ENCODE measurements around the gene CCDC149. TPM values are rescaled to one million over a fixed set of nuclear protein-coding genes. Genes with fewer than 3 reads are reported as not detected.

The CCDC149 gene
- total RNA-seq, 1 experiment from 2014 or later: 5.3 TPM

DNA sequence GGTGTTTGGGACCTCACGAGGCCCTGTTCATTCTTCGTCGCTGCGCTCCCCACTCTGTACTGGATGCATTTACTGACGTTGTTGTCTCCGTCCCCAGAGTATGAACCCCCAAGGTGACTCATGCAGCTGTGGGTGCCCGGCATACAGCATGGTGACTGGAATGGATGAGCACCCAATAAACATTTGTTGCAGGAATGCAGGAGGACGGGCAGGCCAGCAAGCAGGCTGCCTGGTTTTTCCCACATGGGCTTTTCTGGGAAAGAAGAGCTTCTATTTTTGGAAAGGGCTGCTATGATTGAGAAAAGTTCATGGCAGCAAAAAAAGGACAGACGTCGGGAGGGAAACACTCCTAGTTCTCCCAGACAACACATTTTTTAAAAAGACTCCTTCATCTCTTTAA lies 118.4 kb downstream of the CCDC149 start:
- CTCF ChIA-PET: interaction anchor here (1.3 to 1.4 kb wide), 2 partner anchors 9 to 306 kb away, joined by 3 to 4 read pairs; no protein-coding TSS in a partner anchor
- TF ChIP-seq FOSL1 (IDR thresholded peaks at IDR 0.05; ENCODE audit: low read depth) (no peak), ELF1 (IDR thresholded peaks at IDR 0.05; ENCODE audit: borderline replicate concordance, low read depth) (no peak), TCF7L2 (IDR thresholded peaks at IDR 0.05; ENCODE audit: borderline replicate concordance, extremely low read depth, insufficient read depth, insufficient read length) (no peak), ZNF274 (IDR thresholded peaks at IDR 0.05; ENCODE audit: low read depth, low read length) (no peak), YY1 (IDR thresholded peaks at IDR 0.05; ENCODE audit: extremely low read depth, insufficient replicate concordance, low read depth, low read length) (no peak), CEBPB (IDR thresholded peaks at IDR 0.05; ENCODE audit: low read depth) (no peak), ZFX (IDR thresholded peaks at IDR 0.05) (no peak), SIN3A (IDR thresholded peaks at IDR 0.05; ENCODE audit: low read depth) (no peak), POLR2A (IDR thresholded peaks at IDR 0.05; ENCODE audit: borderline replicate concordance, extremely low read depth, insufficient read depth, insufficient read length) (no peak), SP1 (IDR thresholded peaks at IDR 0.05; ENCODE audit: low read depth) (no peak), RAD21 (IDR thresholded peaks at IDR 0.05; ENCODE audit: low read depth) (no peak), SRF (IDR thresholded peaks at IDR 0.05; ENCODE audit: low read depth) (no peak), POLR2AphosphoS5 (IDR thresholded peaks at IDR 0.05; ENCODE audit: low read depth, low read length) (no peak), JUND (IDR thresholded peaks at IDR 0.05) (no peak)
- TF ChIP-seq, protein P1, sequence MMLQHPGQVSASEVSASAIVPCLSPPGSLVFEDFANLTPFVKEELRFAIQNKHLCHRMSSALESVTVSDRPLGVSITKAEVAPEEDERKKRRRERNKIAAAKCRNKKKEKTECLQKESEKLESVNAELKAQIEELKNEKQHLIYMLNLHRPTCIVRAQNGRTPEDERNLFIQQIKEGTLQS (IDR thresholded peaks at IDR 0.05): no peak
- TF ChIP-seq, protein P2, sequence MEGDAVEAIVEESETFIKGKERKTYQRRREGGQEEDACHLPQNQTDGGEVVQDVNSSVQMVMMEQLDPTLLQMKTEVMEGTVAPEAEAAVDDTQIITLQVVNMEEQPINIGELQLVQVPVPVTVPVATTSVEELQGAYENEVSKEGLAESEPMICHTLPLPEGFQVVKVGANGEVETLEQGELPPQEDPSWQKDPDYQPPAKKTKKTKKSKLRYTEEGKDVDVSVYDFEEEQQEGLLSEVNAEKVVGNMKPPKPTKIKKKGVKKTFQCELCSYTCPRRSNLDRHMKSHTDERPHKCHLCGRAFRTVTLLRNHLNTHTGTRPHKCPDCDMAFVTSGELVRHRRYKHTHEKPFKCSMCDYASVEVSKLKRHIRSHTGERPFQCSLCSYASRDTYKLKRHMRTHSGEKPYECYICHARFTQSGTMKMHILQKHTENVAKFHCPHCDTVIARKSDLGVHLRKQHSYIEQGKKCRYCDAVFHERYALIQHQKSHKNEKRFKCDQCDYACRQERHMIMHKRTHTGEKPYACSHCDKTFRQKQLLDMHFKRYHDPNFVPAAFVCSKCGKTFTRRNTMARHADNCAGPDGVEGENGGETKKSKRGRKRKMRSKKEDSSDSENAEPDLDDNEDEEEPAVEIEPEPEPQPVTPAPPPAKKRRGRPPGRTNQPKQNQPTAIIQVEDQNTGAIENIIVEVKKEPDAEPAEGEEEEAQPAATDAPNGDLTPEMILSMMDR (IDR thresholded peaks at IDR 0.05 in 2 of 3, conservative IDR thresholded peaks at IDR 0.05 in 1 of 3; ENCODE audit: borderline replicate concordance in 1 of 3, insufficient read depth in 1 of 3, low read depth in 2 of 3, low read length in 2 of 3): no peak
- Histone ChIP-seq H3K36me3 (ENCODE audit: control insufficient read depth in 1 of 2, insufficient read depth in 2 of 2, low read length in 2 of 2) (no peaks in the 10 kb centered on the region), H3K9me3 (ENCODE audit: control insufficient read depth in 1 of 2, insufficient read depth in 1 of 2, low read depth in 1 of 2, low read length in 2 of 2) (no peaks in the 10 kb centered on the region), H3K27ac (ENCODE audit: low read depth, low read length) (no peak overlapping the region), H3K4me3 (replicated peaks in 1 of 2; ENCODE audit: low read depth in 1 of 2, low read length in 2 of 2) (no peak overlapping the region), H3K9ac (ENCODE audit: low read length) (no peak overlapping the region), H3K4me2 (ENCODE audit: low read length) (no peak overlapping the region), H3K27me3 (ENCODE audit: insufficient read depth, low read length) (peaks cover 15% of the 10 kb centered on the region; the same call in 1 of the 2 replicates), H4K20me1 (ENCODE audit: insufficient read depth) (no peaks in the 10 kb centered on the region), H2AFZ (ENCODE audit: low read depth, low read length, poor library complexity, severe bottlenecking) (no peak overlapping the region), H3K4me1 (ENCODE audit: control insufficient read depth in 1 of 2, insufficient read depth in 2 of 2, low read length in 2 of 2) (no peaks in the 10 kb centered on the region), H3K9me2 (ENCODE audit: insufficient read depth) (no peaks in the 10 kb centered on the region), H3K79me2 (ENCODE audit: insufficient read depth, low read length) (no peaks in the 10 kb centered on the region)
- RAD21 ChIA-PET (ENCODE audit: low non-redundant PET in 1 of 2, low total read pairs in 2 of 2, uncharacterized antibody in 2 of 2, unreplicated experiment in 2 of 2): no interaction called here
- POLR2A ChIA-PET: no interaction called here
- intact Hi-C loops (cut with micrococcal nuclease): loop anchor here (10.0 kb wide), 1 partner anchor 310 kb away; no protein-coding TSS in a partner anchor
- DNase-seq (ENCODE audit: low read depth, low spot score) (no peak), ATAC-seq (no peak)
- no TSS peak for BruUV-seq (replicated peaks)
